T-helper 9 cell (primary cell): Measurements from ENCODE around the gene QSOX2.
"Not testable (repeated sequence)": the region's sequence is repeated elsewhere in the genome, so short reads cannot be mapped to it uniquely, and the experiment has no call there.

Experiments used
- DNase-seq: peaks from one replicate; pipeline ENCODE4 v3.0.0-alpha.2; 2020

QSOX2 gene

GRCh38 chr9:136282272-136282861, 36.8 kb upstream of the QSOX2 start:
- DNase-seq, result no peak

- no peak for DNase-seq
These were observed 36.0 kb upstream of the QSOX2 start for GRCh38 chr9:136281421-136282271.

DNA sequence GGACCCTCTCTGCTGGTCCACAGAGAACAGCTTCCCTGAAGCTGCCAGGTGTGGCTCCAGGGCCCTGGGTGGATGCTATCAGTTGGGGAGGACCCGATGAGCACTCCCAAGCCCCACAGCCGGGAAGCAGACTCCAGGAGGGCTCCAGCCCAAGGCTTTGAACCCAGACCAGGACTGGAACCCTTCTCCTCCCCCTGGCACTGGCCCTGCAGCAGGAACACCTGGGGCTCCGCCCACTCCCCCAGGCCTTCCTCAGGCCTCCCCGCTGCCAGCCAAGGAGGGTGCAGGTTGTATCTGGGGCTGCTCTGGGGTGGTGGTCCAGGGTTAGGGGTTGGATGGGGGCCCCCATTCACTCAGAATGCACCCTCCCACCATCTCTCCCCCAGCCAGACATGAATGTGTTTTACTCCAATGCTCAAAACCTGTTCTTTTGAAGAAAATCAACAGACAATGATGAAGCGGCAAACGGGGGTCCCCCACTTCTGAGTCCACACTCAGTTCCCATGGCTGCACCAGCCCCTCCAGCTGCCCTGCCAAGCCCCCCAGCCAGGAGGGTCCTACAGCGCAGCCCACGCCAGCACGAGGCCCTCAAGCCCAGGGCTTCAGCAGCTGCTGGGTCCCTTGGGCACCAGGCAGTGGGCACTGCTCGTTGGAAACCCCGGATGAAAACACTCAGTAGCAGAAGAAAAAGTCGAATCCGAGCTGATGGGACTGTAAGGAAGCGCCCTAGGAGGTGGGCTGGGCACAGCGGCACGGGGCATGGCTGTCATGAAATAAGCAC, 35.1 kb upstream of the QSOX2 start:
- DNase-seq, result no peak

- DNase-seq, result no peak
These were observed 33.9 kb upstream of the QSOX2 start for GRCh38 chr9:136279471-136279870.

GRCh38 chr9:136278894-136279293, 33.3 kb upstream of the QSOX2 start:
- DNase-seq, result no peak

GRCh38 chr9:136278221-136278620, 32.6 kb upstream of the QSOX2 start:
- DNase-seq, result no peak

GRCh38 chr9:136277746-136278145, 32.1 kb upstream of the QSOX2 start:
- DNase-seq, result no peak

- DNase-seq, result no peak
These were observed 31.1 kb upstream of the QSOX2 start for GRCh38 chr9:136276716-136277115.

DNA sequence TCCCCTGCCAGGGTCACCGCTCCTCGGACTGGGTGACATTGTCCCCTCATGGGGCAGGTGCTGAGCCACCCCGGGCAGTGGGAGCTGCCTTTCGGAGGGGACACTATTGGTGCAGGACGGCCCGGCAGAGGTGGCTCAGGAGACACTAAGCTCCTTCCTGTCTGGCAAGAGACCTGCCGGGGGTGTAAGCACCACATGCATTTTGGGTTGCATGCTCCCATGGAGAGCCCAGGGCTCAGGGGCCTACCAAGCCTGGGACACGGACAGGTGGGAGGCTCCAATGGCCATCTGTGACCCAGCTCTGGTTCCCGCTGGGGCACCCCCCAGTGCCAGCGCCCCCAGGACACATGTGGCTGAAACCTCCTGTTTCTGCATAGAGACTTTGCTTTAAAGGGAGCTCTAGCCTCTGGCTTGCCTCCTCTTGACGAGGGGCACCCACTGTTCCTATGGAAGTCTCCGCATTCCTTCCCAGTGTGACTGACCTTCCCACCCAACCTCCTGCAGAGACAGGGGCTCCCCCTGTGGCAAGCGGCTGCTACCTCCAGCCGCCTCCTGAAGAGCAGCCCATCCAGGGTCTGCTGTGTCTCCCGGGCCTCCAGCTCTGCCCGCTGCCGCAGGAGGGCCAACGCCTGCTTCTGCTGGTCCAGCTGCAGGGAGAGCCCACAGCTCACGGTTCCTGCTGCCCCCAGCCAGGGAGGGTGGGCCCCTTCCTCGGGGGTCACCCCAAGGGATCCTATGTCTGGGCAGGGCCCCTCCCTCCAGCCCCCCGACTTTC, 30.2 kb upstream of the QSOX2 start:
- no peak for DNase-seq

GRCh38 chr9:136274786-136275654, 29.4 kb upstream of the QSOX2 start:
- no peak for DNase-seq

DNA sequence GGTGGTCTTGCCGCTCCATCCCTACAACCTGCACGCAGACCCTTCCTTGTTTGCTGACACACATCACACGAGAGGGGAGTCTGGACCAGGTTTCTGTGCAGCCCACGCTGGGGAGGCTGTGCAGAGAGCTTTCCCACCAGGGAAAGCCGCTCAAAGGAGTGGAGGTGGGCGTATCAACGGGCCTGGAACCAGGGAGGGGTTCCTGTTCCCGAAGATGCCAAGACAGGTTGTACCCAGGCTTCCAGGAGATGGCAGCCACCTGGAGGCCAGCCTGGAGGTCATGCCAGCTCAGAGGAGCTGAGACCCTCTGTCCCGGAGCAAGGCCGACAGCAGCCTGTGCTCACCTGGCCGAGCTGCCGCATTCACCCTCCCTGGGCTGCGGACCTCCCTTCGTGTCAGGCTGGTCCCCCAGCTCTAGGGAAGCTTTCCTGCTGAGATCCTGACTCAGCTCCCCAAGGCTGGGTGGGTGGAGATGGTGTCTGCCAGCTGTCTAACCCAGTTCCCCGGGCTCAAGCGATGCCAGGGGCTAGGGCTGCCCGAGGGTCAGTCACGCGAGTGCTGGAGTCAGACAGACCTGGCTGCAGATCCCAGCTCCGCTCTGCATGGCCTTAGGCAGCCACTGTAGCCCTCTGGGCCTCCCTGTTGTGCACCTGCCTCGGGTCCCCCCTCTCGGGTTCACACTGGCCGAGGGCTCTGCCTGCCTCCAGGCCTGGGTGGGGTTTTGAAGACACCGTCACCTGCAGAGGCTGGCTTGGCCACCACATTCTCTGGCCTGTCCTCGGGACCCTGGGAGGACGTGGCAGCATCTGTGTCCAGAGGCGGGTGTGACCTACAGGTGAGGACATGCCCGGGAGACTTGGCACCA, 28.5 kb upstream of the QSOX2 start:
- DNase-seq, result no peak

- DNase-seq, result no peak
These were observed 27.7 kb upstream of the QSOX2 start for GRCh38 chr9:136273244-136273865.

DNA sequence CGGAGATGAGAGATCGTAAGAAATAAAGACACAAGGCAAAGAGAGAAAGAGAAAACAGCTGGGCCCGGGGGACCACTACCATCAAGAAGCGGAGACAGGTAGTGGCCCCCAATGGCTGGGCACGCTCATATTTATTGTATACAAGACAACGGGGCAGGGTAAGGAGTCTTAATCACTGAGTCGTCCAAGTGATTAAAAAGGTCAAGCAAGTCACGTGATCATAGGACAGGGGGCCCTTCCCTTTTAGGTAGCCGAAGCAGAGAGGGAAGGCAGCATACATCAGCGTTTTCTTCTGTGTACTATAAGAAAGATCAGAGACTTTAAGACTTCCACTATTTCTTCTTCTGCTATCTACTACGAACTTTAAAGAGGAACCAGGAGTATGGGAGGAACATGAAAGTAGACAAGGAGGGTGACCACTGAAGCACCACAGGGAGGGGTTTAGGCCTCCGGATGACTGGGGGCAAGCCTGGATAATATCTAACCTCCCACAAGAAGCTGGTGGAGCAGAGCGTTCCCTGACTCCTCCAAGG, 24.6 kb upstream of the QSOX2 start:
- DNase-seq, result no peak

DNA sequence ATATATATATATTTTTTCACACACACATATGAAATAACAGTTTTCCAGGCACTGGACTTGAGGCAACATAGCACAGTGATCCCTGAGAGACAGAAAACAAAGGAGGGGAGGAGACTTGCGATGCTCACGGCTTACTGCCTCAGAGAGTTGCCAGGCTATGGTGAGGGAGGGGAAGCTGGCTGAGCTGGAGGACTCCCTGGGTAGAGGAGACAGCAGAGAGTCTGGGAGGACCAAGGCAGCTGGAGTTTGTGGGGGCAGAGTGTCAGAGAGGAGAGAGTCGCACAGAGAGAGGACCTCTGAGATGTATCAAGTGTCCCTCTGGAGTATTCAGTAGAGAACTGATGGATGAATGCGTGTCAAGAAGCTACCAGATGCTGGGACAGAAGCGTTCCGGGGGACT, 23.1 kb upstream of the QSOX2 start:
- DNase-seq, result no peak

- DNase-seq, result no peak
These were observed 22.7 kb upstream of the QSOX2 start for GRCh38 chr9:136268318-136268717.

- peak; percentile 86 for DNase-seq
These were observed 21.9 kb upstream of the QSOX2 start for GRCh38 chr9:136267261-136268111.

GRCh38 chr9:136266641-136267040, 21.0 kb upstream of the QSOX2 start:
- not testable (repeated sequence) for DNase-seq

DNA sequence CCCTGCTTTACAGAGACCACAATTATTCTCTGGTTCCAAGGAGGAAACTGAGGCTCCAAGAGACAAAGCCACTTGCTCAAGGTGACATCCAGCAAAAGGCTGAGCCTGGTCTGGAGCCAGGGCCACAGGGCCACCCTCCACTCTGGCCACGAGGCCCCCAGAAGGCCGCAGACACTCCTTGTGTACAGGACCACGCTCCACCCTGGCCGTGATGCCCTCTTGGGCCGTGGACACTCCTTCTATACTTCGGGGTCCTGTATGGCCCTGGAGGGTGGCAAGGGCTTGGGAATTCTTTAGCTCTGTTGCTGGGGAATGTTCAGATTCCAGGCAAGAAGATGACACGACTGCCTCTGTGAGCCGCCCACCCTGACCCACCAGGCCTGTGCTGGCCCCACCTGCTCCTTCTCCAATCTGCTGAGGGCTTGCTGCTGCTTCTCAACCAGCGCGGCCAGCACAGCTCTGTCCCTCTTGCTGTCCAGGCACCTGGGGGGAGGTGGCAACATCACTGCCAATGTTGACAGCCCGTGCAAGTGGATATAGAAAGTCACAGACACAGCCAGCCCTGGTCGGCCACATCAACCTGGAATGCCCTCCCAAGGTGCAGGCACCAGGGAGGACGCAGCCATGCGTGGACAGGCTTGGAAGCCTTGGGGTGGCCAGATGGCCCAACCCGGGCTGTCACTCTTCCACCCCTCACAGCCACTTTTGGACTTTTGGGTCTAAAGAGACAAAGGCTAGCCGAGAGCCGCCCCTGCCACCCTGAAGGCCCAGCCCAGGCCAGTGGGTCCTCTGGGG, 20.1 kb upstream of the QSOX2 start:
- DNase-seq, result no peak
